K562 (cell line): ENCODE measurements around the gene MAP2K7.

Experiments
- CHD2 ChIP-seq: IDR thresholded peaks from 2 replicates; pipeline ENCODE4 v1.6.1; 2011; ENCODE audit warnings: low read depth, low read length
- FUS ChIP-seq: fragments of 200-400 bp; formaldehyde crosslinking; optimal IDR thresholded peaks from 2 replicates; pipeline ENCODE3; 2017; ENCODE audit warnings: low read depth, low read length
- POLR2A ChIP-seq: fragments of 450-650 bp; conservative IDR thresholded peaks from 2 replicates; pipeline ENCODE4 v1.6.1; 2016
- SMC3 ChIP-seq: conservative IDR thresholded peaks from 2 replicates; pipeline ENCODE4 v1.6.1; 2011; ENCODE audit warnings: low read depth, low read length, improper control_type of control experiment; ENCODE audit not compliant: insufficient read depth
- YY1 ChIP-seq, 3 experiments: IDR thresholded peaks; 2 replicates each; pipeline ENCODE4 v1.6.1; 2011; ENCODE audit warnings: low read length in 2 of 3, mild to moderate bottlenecking in 2 of 3, moderate library complexity in 2 of 3, borderline replicate concordance in 1 of 3, control low read depth in 1 of 3, low read depth in 1 of 3; ENCODE audit not compliant: insufficient read depth in 3 of 3, insufficient replicate concordance in 2 of 3, control insufficient read depth in 1 of 3, insufficient read length in 1 of 3; ENCODE audit errors: extremely low read depth in 1 of 3
- ZNF121 ChIP-seq: sonication (generic); formaldehyde crosslinking; conservative IDR thresholded peaks from 2 replicates; pipeline ENCODE4 v1.8.0; 2022; ENCODE audit warnings: missing genetic modification reagents

DNA sequence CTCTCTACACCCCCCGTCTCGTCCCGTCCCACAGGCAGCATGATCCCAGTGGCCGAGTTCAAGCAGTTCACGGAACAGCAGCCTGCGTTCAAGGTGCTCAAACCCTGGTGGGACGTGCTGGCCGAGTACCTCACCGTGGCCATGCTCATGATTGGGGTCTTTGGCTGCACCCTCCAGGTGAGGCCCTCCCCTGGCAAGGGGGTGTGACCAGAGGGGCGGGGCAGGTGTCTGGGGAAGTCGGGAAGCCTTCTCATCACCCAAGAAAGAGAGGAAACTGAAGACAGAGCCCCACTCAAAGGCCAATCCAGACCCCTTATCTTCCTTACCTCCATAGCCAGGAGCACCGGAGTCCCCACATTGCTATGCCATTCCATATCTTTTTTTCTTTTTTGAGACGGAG lies 8.1 kb upstream of the MAP2K7 start:
- TF ChIP-seq YY1 (IDR thresholded peaks at IDR 0.05; ENCODE audit: borderline replicate concordance in 1 of 3, control insufficient read depth in 1 of 3, extremely low read depth in 1 of 3, insufficient read depth in 3 of 3, insufficient read length in 1 of 3, insufficient replicate concordance in 2 of 3, low read depth in 1 of 3, low read length in 2 of 3) (no peak), POLR2A (no peak), SMC3 (no peak), CHD2 (no peak), ZNF121 (CRISPR knock-in tag) (no peak), FUS (no peak)
